ENCODE measurements around the gene ZP3. TPM values are rescaled to one million over a fixed set of nuclear protein-coding genes. Genes with fewer than 3 reads are reported as not detected.

The ZP3 gene
- polyA plus RNA-seq, 1 donor from 2014 or later: not detected

- Histone ChIP-seq H4K20me1 (ENCODE audit: insufficient read depth) (no peaks in the 10 kb centered on the region), H3K9me2 (ENCODE audit: insufficient read depth, low read length) (no peaks in the 10 kb centered on the region), H3F3A (ENCODE audit: insufficient read depth, low read length, poor library complexity, severe bottlenecking) (no peaks in the 10 kb centered on the region), H3K4me2 (ENCODE audit: low read length) (no peak overlapping the region), H2AFZ (ENCODE audit: low read depth, low read length) (no peak overlapping the region), H3K9ac (ENCODE audit: low read length) (no peak overlapping the region), H3K36me3 (ENCODE audit: insufficient read depth, low read length) (no peaks in the 10 kb centered on the region), H3K27ac (ENCODE audit: low read length) (no peak overlapping the region), H3K9me3 (ENCODE audit: low read length) (no peaks in the 10 kb centered on the region), H3K79me2 (replicated peaks; ENCODE audit: insufficient read depth, low read length) (no peaks in the 10 kb centered on the region), H3K4me3 (ENCODE audit: low read length) (no peak overlapping the region), H3K27me3 (ENCODE audit: insufficient read depth, low read depth, low read length) (no peaks in the 10 kb centered on the region)
- TF ChIP-seq EP300 (conservative IDR thresholded peaks at IDR 0.05; ENCODE audit: poor library complexity, severe bottlenecking) (no peak), RAD21 (conservative IDR thresholded peaks at IDR 0.05) (no peak), CTCF (IDR thresholded peaks at IDR 0.05; ENCODE audit: poor library complexity, severe bottlenecking) (no peak), MXI1 (conservative IDR thresholded peaks at IDR 0.05; ENCODE audit: poor library complexity, severe bottlenecking) (no peak), REST (IDR thresholded peaks at IDR 0.05; ENCODE audit: borderline replicate concordance) (no peak), TAF1 (IDR thresholded peaks at IDR 0.05; ENCODE audit: low read depth) (no peak), EZH2 (IDR thresholded peaks at IDR 0.05; ENCODE audit: borderline replicate concordance, insufficient read depth, low read length, poor library complexity, severe bottlenecking) (no peak), POLR2AphosphoS5 (IDR thresholded peaks at IDR 0.05) (no peak), SMC3 (conservative IDR thresholded peaks at IDR 0.05; ENCODE audit: poor library complexity) (no peak)
Measured at GRCh38 chr7:76408121-76408560, 16.6 kb upstream of the ZP3 start.

GRCh38 chr7:76409537-76409936 is 15.2 kb upstream of the ZP3 start, which contains the start of gene SSC4D:
Gene SSC4D (minus strand): TSS chr7:76409697. CDS start chr7:76404439, 5,258 bp downstream.
- Histone ChIP-seq H3F3A (ENCODE audit: insufficient read depth, low read length, poor library complexity, severe bottlenecking) (no peaks in the 10 kb centered on the region), H3K9me2 (ENCODE audit: insufficient read depth, low read length) (no peaks in the 10 kb centered on the region), H4K20me1 (ENCODE audit: insufficient read depth) (no peaks in the 10 kb centered on the region), H3K36me3 (ENCODE audit: insufficient read depth, low read length) (no peaks in the 10 kb centered on the region), H3K9ac (ENCODE audit: low read length) (no peak within 1 kb of the TSS), H3K4me2 (ENCODE audit: low read length) (no peak within 1 kb of the TSS), H3K27me3 (ENCODE audit: insufficient read depth, low read depth, low read length) (no peaks in the 10 kb centered on the region), H3K4me3 (ENCODE audit: low read length) (no peak within 1 kb of the TSS), H2AFZ (ENCODE audit: low read depth, low read length) (no peak within 1 kb of the TSS), H3K27ac (ENCODE audit: low read length) (no peak within 1 kb of the TSS), H3K9me3 (ENCODE audit: low read length) (no peaks in the 10 kb centered on the region), H3K79me2 (replicated peaks; ENCODE audit: insufficient read depth, low read length) (no peaks in the 10 kb centered on the region)
- no peak for TF ChIP-seq CTCF (IDR thresholded peaks at IDR 0.05; ENCODE audit: poor library complexity, severe bottlenecking)
- no peak for TF ChIP-seq EZH2 (IDR thresholded peaks at IDR 0.05; ENCODE audit: borderline replicate concordance, insufficient read depth, low read length, poor library complexity, severe bottlenecking)
- no peak for TF ChIP-seq SMC3 (conservative IDR thresholded peaks at IDR 0.05; ENCODE audit: poor library complexity)

All from neural cell (in vitro differentiated cells).